Thymus (tissue), 11 donors: ENCODE measurements around the gene FAM171A2. TPM values are rescaled to one million over a fixed set of nuclear protein-coding genes. Genes with fewer than 3 reads are reported as not detected.
"Not testable (repeated sequence)": the region's sequence is repeated elsewhere in the genome, so short reads cannot be mapped to it uniquely, and the experiment has no call there.

ENCODE experiments used
- DNase-seq, 9 donors: peaks; one replicate each; pipeline ENCODE4 v3.0.0-alpha.2; 2013; ENCODE audit warnings: low spot score in 9 of 9, low read depth in 6 of 9, missing footprints in 1 of 9
- H3K27ac ChIP-seq, 2 donors: one replicate each; pipeline ENCODE4 v1.5.1; 2013; ENCODE audit warnings: control low read depth in 1 of 2, low read depth in 1 of 2, low read length in 1 of 2, mild to moderate bottlenecking in 1 of 2, moderate library complexity in 1 of 2
- H3K27me3 ChIP-seq, 2 donors: one replicate each; pipeline ENCODE4 v1.5.1; 2013; ENCODE audit warnings: low read length in 1 of 2; ENCODE audit not compliant: control insufficient read depth in 2 of 2, insufficient read depth in 1 of 2
- H3K36me3 ChIP-seq, 2 donors: one replicate each; pipeline ENCODE4 v1.5.1; 2013; ENCODE audit warnings: low read length in 1 of 2, mild to moderate bottlenecking in 1 of 2, moderate library complexity in 1 of 2; ENCODE audit not compliant: control insufficient read depth in 2 of 2, insufficient read depth in 2 of 2
- H3K4me1 ChIP-seq, 2 donors: one replicate each; pipeline ENCODE4 v1.5.1; 2013; ENCODE audit warnings: low read length in 2 of 2; ENCODE audit not compliant: control insufficient read depth in 2 of 2, insufficient read depth in 2 of 2
- H3K4me3 ChIP-seq, 2 donors: one replicate each; pipeline ENCODE4 v1.5.1; 2013; ENCODE audit warnings: low read length in 2 of 2, control low read depth in 1 of 2, mild to moderate bottlenecking in 1 of 2
- H3K9me3 ChIP-seq, 2 donors: one replicate each; pipeline ENCODE4 v1.5.1; 2013; ENCODE audit warnings: low read length in 1 of 2, mild to moderate bottlenecking in 1 of 2; ENCODE audit not compliant: control insufficient read depth in 2 of 2, insufficient read depth in 1 of 2
- WGBS: extraction: QIAGEN DNeasy Blood & Tissue Kit; methylation state at CpG from one replicate; pipeline ENCODE4 v1.1.7; 2013; 5-methylcytosine and 5-hydroxymethylcytosine counted together
- polyA plus RNA-seq: library from polyadenylated mRNA; stranded (reverse); fragments of 200-250 nt; gene quantifications from one replicate; pipeline ENCODE4 v1.2.3, GENCODE V29; 2013
- total RNA-seq: library from RNA; stranded (reverse); fragments of 120-200 nt; gene quantifications from one replicate; pipeline ENCODE4 v1.2.4, GENCODE V29; 2013
- donor health status: healthy.

The FAM171A2 gene
- total and polyA plus RNA-seq, 2 donors, result 0.39 to 1.4 TPM

DNA sequence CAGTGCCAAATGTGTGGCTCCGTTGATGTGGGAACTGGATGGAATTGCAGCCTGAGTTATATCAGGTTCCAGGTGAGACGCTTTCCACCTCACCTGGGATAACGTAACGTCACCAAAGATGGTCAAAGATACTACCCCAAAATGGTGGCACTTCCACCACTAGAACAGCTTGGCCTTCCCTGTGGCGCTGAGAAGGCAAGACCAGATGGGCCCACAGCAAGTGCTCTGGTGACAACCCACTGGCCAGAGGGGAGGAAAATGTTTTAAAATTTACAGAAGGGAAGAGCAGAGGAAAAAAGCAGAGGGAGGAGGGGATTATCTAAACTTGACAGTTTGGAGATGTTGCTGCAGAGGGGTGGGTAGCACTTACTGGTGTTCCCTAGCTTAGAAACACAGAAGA is 33.3 kb upstream of the FAM171A2 start:
- peaks cover 41 to 45% of the 10 kb centered on the region in 2 donors for H3K36me3 ChIP-seq
- H3K4me1 ChIP-seq, result no peaks in the 10 kb centered on the region
- H3K4me3 ChIP-seq, result no peak overlapping the region
- no peaks in the 10 kb centered on the region for H3K27me3 ChIP-seq
- H3K27ac ChIP-seq, result no peak overlapping the region
- WGBS, result 98% methylated on average over 5 of the region's 5 CpGs
- H3K9me3 ChIP-seq, result no peaks in the 10 kb centered on the region
- DNase-seq, result no peak

DNA sequence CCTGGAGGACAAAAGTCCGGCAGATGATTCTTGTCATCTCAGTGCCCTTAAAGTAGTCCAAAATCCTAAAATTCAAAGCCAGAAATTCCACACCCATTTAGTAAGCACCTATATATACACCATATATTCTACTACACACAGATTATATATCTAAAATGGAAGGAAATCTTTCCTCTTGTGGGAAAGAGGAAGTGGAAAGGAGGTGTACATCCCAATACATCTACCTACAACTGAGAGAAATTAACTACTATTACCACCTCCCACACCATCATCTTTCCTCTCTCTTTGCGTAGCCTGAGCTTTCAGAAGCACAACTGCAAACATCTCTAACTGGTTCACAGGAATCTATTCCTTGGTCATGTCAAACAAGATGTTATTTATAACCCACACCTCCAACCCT is 31.2 kb upstream of the FAM171A2 start:
- no peak for DNase-seq
- 98% methylated on average over 2 of the region's 2 CpGs for WGBS
- Histone ChIP-seq H3K27me3 (no peaks in the 10 kb centered on the region), H3K27ac (no peak overlapping the region), H3K4me1 (no peaks in the 10 kb centered on the region), H3K9me3 (no peaks in the 10 kb centered on the region), H3K4me3 (no peak overlapping the region), H3K36me3 (peaks cover 27 to 28% of the 10 kb centered on the region in 2 donors)

GRCh38 chr17:44394112-44394511 is 30.5 kb upstream of the FAM171A2 start:
- H3K36me3 ChIP-seq, result peaks cover 20% of the 10 kb centered on the region in 2 donors
- H3K9me3 ChIP-seq, H3K4me3 ChIP-seq, DNase-seq, H3K27me3 ChIP-seq, H3K4me1 ChIP-seq, H3K27ac ChIP-seq: not testable (repeated sequence)
- 98% methylated on average over 9 of the region's 9 CpGs for WGBS

DNA sequence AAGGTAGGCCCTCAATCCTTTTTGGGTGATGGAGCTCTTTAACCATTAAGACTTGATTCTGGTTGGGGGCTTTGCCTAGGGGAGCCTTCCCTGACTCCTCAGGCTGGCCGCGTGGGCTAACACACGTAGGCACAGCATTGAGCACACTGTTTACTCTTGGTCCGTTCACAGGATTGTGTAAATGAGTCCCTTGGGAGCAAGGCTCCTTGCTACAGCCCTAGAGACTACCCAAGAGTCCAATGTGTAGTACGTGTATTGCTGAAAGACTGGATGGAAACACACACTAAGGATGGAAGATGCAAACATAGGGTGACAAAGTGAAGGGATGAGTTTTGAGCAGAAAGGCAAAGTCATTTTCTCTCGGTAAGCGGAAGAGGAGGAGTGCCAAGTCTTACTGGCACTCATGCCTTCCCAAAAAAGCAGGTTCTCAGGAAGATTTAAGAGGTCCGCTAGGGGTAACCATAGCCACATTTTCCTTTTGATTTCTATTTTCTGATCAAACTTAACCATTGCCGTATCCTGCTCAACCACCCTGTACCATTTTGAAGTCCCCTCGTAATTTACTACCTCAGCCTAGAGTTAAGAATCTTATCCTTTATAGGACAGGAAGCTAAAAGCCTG is 26.7 kb upstream of the FAM171A2 start:
- 89% methylated on average over 10 of the region's 10 CpGs for WGBS
- no peak for DNase-seq
- H3K27ac ChIP-seq, result no peak overlapping the region

GRCh38 chr17:44389723-44390202 is 26.1 kb upstream of the FAM171A2 start:
- peaks cover 0 to 5% of the 10 kb centered on the region in 2 donors for H3K9me3 ChIP-seq
- peaks cover 9 to 23% of the 10 kb centered on the region in 2 donors for H3K27me3 ChIP-seq
- H3K36me3 ChIP-seq, result no peaks in the 10 kb centered on the region
- H3K4me1 ChIP-seq, result peaks cover 6 to 15% of the 10 kb centered on the region in 2 donors
- WGBS, result 17% methylated on average over 6 of the region's 6 CpGs
- H3K4me3 ChIP-seq, result no peak overlapping the region
- no peak for DNase-seq
- no peak overlapping the region for H3K27ac ChIP-seq

More for the DNA sequence above, 26.7 kb upstream of the FAM171A2 start:
- peaks cover 0 to 5% of the 10 kb centered on the region in 2 donors for H3K9me3 ChIP-seq
- no peaks in the 10 kb centered on the region for H3K36me3 ChIP-seq
- no peak overlapping the region for H3K4me3 ChIP-seq
- peaks cover 8 to 17% of the 10 kb centered on the region in 2 donors for H3K27me3 ChIP-seq
- H3K4me1 ChIP-seq, result peaks cover 6 to 11% of the 10 kb centered on the region in 2 donors

DNA sequence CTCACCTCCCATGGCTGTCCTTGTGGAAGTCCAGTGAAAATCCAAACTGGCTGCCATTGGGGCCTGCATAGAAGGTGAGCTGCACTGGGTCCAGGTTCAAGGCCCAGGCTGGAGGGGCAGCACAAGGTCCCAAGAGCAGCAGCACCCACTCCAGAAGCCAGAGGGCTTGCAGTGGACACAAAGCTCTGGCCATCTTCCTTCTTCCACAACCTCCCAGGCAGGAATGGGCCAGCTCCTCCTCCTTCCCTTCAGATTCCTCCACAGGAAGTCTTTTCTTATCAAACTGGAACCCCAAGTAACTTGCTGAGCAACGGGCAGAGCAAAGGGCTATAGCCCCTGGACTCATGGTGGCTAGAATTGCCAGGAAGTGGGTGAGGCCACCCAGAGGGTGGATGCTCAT is 25.6 kb upstream of the FAM171A2 start, which contains the start of gene ITGA2B:
TSS of gene ITGA2B (minus strand) at position 369 of the 400 bp plus-strand sequence. CDS start at position 193, 176 bp downstream.
- H3K27ac ChIP-seq, result no peak within 1 kb of the TSS
- H3K9me3 ChIP-seq, result peaks cover 0 to 5% of the 10 kb centered on the region in 2 donors
- no peaks in the 10 kb centered on the region for H3K36me3 ChIP-seq
- no peak within 1 kb of the TSS for H3K4me3 ChIP-seq
- peaks cover 11 to 28% of the 10 kb centered on the region in 2 donors for H3K27me3 ChIP-seq
- 9% methylated on average over 1 of the region's 1 CpG for WGBS
- no peak for DNase-seq
- H3K4me1 ChIP-seq, result peaks cover 6 to 20% of the 10 kb centered on the region in 2 donors

- H3K27ac ChIP-seq, result no peak overlapping the region
- WGBS, result 97% methylated on average over 2 of the region's 2 CpGs
- H3K36me3 ChIP-seq, result no peaks in the 10 kb centered on the region
- peaks cover 6 to 21% of the 10 kb centered on the region in 2 donors for H3K4me1 ChIP-seq
- H3K9me3 ChIP-seq, result peaks cover 0 to 5% of the 10 kb centered on the region in 2 donors
- DNase-seq, result no peak
- H3K27me3 ChIP-seq, result peaks cover 19 to 42% of the 10 kb centered on the region in 2 donors
- no peak overlapping the region for H3K4me3 ChIP-seq
Observed at GRCh38 chr17:44387804-44388203, 24.2 kb upstream of the FAM171A2 start.

- no peak for DNase-seq
- Histone ChIP-seq H3K27me3 (peaks cover 19 to 53% of the 10 kb centered on the region in 2 donors), H3K27ac (no peak overlapping the region), H3K4me1 (peaks cover 6 to 21% of the 10 kb centered on the region in 2 donors), H3K9me3 (peaks cover 0 to 5% of the 10 kb centered on the region in 2 donors), H3K36me3 (no peaks in the 10 kb centered on the region), H3K4me3 (no peak overlapping the region)
- 67% methylated on average over 10 of the region's 10 CpGs for WGBS
Observed at GRCh38 chr17:44386182-44386525, 22.5 kb upstream of the FAM171A2 start.

GRCh38 chr17:44385287-44386181 is 21.9 kb upstream of the FAM171A2 start:
- H3K27ac ChIP-seq, result no peak overlapping the region
- no peaks in the 10 kb centered on the region for H3K36me3 ChIP-seq
- H3K27me3 ChIP-seq, result peaks cover 19 to 59% of the 10 kb centered on the region in 2 donors
- 13% methylated on average over 68 of the region's 68 CpGs for WGBS
- peaks cover 6 to 21% of the 10 kb centered on the region in 2 donors for H3K4me1 ChIP-seq
- H3K9me3 ChIP-seq, result peaks cover 0 to 5% of the 10 kb centered on the region in 2 donors
- H3K4me3 ChIP-seq, result peak overlapping the region; percentile 37 to 50
- peak; percentile 27 to 87 (median 67) for DNase-seq
